Activated CD8-positive, alpha-beta T cell treated with anti-CD3 and anti-CD28 coated beads, Interleukin-2, amount 10 ng/mL, durations not matched to agents 7 days and 5 days (primary cell): ENCODE measurements around the gene LRRN3. TPM values are rescaled to one million over a fixed set of nuclear protein-coding genes. Genes with fewer than 3 reads are reported as not detected.

ENCODE experiments used
- ATAC-seq: fragments of 150-1000 bp; cut with Tn5 transposase; one replicate; pipeline ENCODE4 v1.10.0; 2021; ENCODE audit warnings: moderate library complexity
- CTCF ChIA-PET: fragments of 350-600 bp; sonication (Branson Sonifier 250); formaldehyde crosslinking; loops from one replicate; lab custom pipeline; 2021; ENCODE audit warnings: antibody characterized with exemption; lab: Charles Lee
- POLR2A ChIA-PET: fragments of 350-600 bp; sonication (Branson Sonifier 250); formaldehyde crosslinking; loops from one replicate; lab custom pipeline; 2021; ENCODE audit warnings: antibody characterized with exemption; lab: Charles Lee
- DNase-seq: peaks from one replicate; pipeline ENCODE4 v3.0.0-alpha.2; 2020
- H3K27ac Mint-ChIP-seq: one replicate; pipeline ENCODE4 v1.8.0; 2021; ENCODE audit warnings: mild to moderate bottlenecking, mixed read lengths
- H3K27me3 Mint-ChIP-seq: one replicate; pipeline ENCODE4 v1.8.0; 2021; ENCODE audit warnings: low read depth, mixed read lengths
- H3K36me3 Mint-ChIP-seq: one replicate; pipeline ENCODE4 v1.8.0; 2021; ENCODE audit warnings: low read depth, mixed read lengths
- H3K4me1 Mint-ChIP-seq: one replicate; pipeline ENCODE4 v1.8.0; 2021; ENCODE audit warnings: low read depth, mixed read lengths
- H3K4me3 Mint-ChIP-seq: one replicate; pipeline ENCODE4 v1.8.0; 2021; ENCODE audit warnings: mild to moderate bottlenecking, mixed read lengths
- H3K9me3 Mint-ChIP-seq: one replicate; pipeline ENCODE4 v1.8.0; 2022; ENCODE audit warnings: mixed read lengths; ENCODE audit not compliant: insufficient read depth
- total RNA-seq, 2 experiments: library from RNA; stranded (reverse); gene quantifications; one replicate each; pipeline ENCODE4 v1.2.3, GENCODE V29; 2021

LRRN3 gene
- total RNA-seq, 2 experiments from 2014 or later = 196 to 204 TPM

- Mint-ChIP-seq H3K4me1 (peaks cover 20% of the 10 kb centered on the region), H3K27ac (peak overlapping the region; percentile 40), H3K27me3 (no peaks in the 10 kb centered on the region), H3K9me3 (no peaks in the 10 kb centered on the region), H3K4me3 (peak overlapping the region; percentile 23), H3K36me3 (no peaks in the 10 kb centered on the region)
- DNase-seq (peak; percentile 78), ATAC-seq (peak; percentile 94)
- ChIA-PET CTCF (interaction anchor here (1.3 to 2.3 kb wide), 3 partner anchors 11 to 42 kb away, joined by 4 to 6 read pairs (median 5); no protein-coding TSS in a partner anchor), POLR2A (interaction anchor here (1.0 to 1.7 kb wide), 2 partner anchors 12 to 56 kb away, joined by 3 to 5 read pairs; no protein-coding TSS in a partner anchor)
Observed at GRCh38 chr7:111138193-111138569, 47.3 kb downstream of the LRRN3 start.

GRCh38 chr7:111138586-111138985 is 47.7 kb downstream of the LRRN3 start:
- ATAC-seq (no peak), DNase-seq (no peak)
- POLR2A ChIA-PET = interaction anchor here (1.0 to 1.7 kb wide), 2 partner anchors 12 to 56 kb away, joined by 3 to 5 read pairs; no protein-coding TSS in a partner anchor
- Mint-ChIP-seq H3K4me3 (peak overlapping the region; percentile 23), H3K27me3 (no peaks in the 10 kb centered on the region), H3K36me3 (no peaks in the 10 kb centered on the region), H3K27ac (peak overlapping the region; percentile 40), H3K9me3 (no peaks in the 10 kb centered on the region), H3K4me1 (peaks cover 20% of the 10 kb centered on the region)
- CTCF ChIA-PET = interaction anchor here (1.3 to 2.3 kb wide), 3 partner anchors 12 to 43 kb away, joined by 4 to 6 read pairs (median 5); no protein-coding TSS in a partner anchor

- ChIA-PET CTCF (no interaction called here), POLR2A (no interaction called here)
- no peak for ATAC-seq
- no peaks in the 10 kb centered on the region for H3K27me3 Mint-ChIP-seq
- H3K4me3 Mint-ChIP-seq = no peak overlapping the region
- H3K36me3 Mint-ChIP-seq = no peaks in the 10 kb centered on the region
- no peak overlapping the region for H3K27ac Mint-ChIP-seq
- no peaks in the 10 kb centered on the region for H3K9me3 Mint-ChIP-seq
- no peak for DNase-seq
- peaks cover 20% of the 10 kb centered on the region for H3K4me1 Mint-ChIP-seq
Observed at GRCh38 chr7:111140091-111140865, 49.4 kb downstream of the LRRN3 start.

- CTCF ChIA-PET = no interaction called here
- ATAC-seq (no peak), DNase-seq (no peak)
- Mint-ChIP-seq H3K27me3 (no peaks in the 10 kb centered on the region), H3K4me3 (no peak overlapping the region), H3K27ac (no peak overlapping the region), H3K9me3 (no peaks in the 10 kb centered on the region), H3K4me1 (no peaks in the 10 kb centered on the region), H3K36me3 (no peaks in the 10 kb centered on the region)
- POLR2A ChIA-PET = no interaction called here
Observed at GRCh38 chr7:111145472-111145871, 54.5 kb downstream of the LRRN3 start.

GRCh38 chr7:111146136-111146535 is 55.2 kb downstream of the LRRN3 start:
- H3K4me1 Mint-ChIP-seq = no peaks in the 10 kb centered on the region
- H3K4me3 Mint-ChIP-seq = no peak overlapping the region
- no peaks in the 10 kb centered on the region for H3K27me3 Mint-ChIP-seq
- ChIA-PET CTCF (no interaction called here), POLR2A (no interaction called here)
- H3K27ac Mint-ChIP-seq = no peak overlapping the region
- H3K36me3 Mint-ChIP-seq = no peaks in the 10 kb centered on the region
- H3K9me3 Mint-ChIP-seq = no peaks in the 10 kb centered on the region
- no peak for ATAC-seq
- no peak for DNase-seq

- ATAC-seq = no peak
- no peak overlapping the region for H3K4me3 Mint-ChIP-seq
- no peak overlapping the region for H3K27ac Mint-ChIP-seq
- no peak for DNase-seq
- no peaks in the 10 kb centered on the region for H3K36me3 Mint-ChIP-seq
- no peaks in the 10 kb centered on the region for H3K4me1 Mint-ChIP-seq
- ChIA-PET POLR2A (no interaction called here), CTCF (no interaction called here)
- no peaks in the 10 kb centered on the region for H3K27me3 Mint-ChIP-seq
- H3K9me3 Mint-ChIP-seq = no peaks in the 10 kb centered on the region
Observed at GRCh38 chr7:111147708-111148533, 57.0 kb downstream of the LRRN3 start.

GRCh38 chr7:111150709-111151108 is 59.8 kb downstream of the LRRN3 start:
- H3K9me3 Mint-ChIP-seq = no peaks in the 10 kb centered on the region
- DNase-seq (no peak), ATAC-seq (no peak)
- ChIA-PET CTCF (no interaction called here), POLR2A (no interaction called here)
- no peaks in the 10 kb centered on the region for H3K4me1 Mint-ChIP-seq
- H3K27me3 Mint-ChIP-seq = no peaks in the 10 kb centered on the region
- H3K36me3 Mint-ChIP-seq = no peaks in the 10 kb centered on the region
- no peak overlapping the region for H3K27ac Mint-ChIP-seq
- H3K4me3 Mint-ChIP-seq = no peak overlapping the region

GRCh38 chr7:111159426-111159825 is 68.5 kb downstream of the LRRN3 start:
- POLR2A ChIA-PET = no interaction called here
- Mint-ChIP-seq H3K4me3 (no peak overlapping the region), H3K27ac (no peak overlapping the region)

GRCh38 chr7:111160297-111160696 is 69.4 kb downstream of the LRRN3 start:
- POLR2A ChIA-PET = no interaction called here
- H3K27me3 Mint-ChIP-seq = no peaks in the 10 kb centered on the region
- CTCF ChIA-PET = no interaction called here
- no peaks in the 10 kb centered on the region for H3K4me1 Mint-ChIP-seq
- no peak for ATAC-seq
- no peaks in the 10 kb centered on the region for H3K9me3 Mint-ChIP-seq
- H3K4me3 Mint-ChIP-seq = no peak overlapping the region
- H3K27ac Mint-ChIP-seq = no peak overlapping the region
- H3K36me3 Mint-ChIP-seq = no peaks in the 10 kb centered on the region
- DNase-seq = no peak

More at GRCh38 chr7:111159426-111159825, 68.5 kb downstream of the LRRN3 start:
- no peaks in the 10 kb centered on the region for H3K27me3 Mint-ChIP-seq
- DNase-seq (no peak), ATAC-seq (no peak)
- CTCF ChIA-PET = no interaction called here
- no peaks in the 10 kb centered on the region for H3K36me3 Mint-ChIP-seq
- H3K4me1 Mint-ChIP-seq = no peaks in the 10 kb centered on the region
- no peaks in the 10 kb centered on the region for H3K9me3 Mint-ChIP-seq

- no peaks in the 10 kb centered on the region for H3K36me3 Mint-ChIP-seq
- no peaks in the 10 kb centered on the region for H3K9me3 Mint-ChIP-seq
- no peaks in the 10 kb centered on the region for H3K27me3 Mint-ChIP-seq
- DNase-seq (no peak), ATAC-seq (no peak)
- no peak overlapping the region for H3K27ac Mint-ChIP-seq
- POLR2A ChIA-PET = no interaction called here
- no peak overlapping the region for H3K4me3 Mint-ChIP-seq
- no peaks in the 10 kb centered on the region for H3K4me1 Mint-ChIP-seq
- CTCF ChIA-PET = interaction anchor here (1.1 kb wide), 1 partner anchor 10 kb away, joined by 3 read pairs; no protein-coding TSS in a partner anchor
Observed at GRCh38 chr7:111162692-111163091, 71.8 kb downstream of the LRRN3 start.

- ChIA-PET CTCF (no interaction called here), POLR2A (no interaction called here)
- Mint-ChIP-seq H3K4me3 (no peak overlapping the region), H3K36me3 (no peaks in the 10 kb centered on the region), H3K27me3 (no peaks in the 10 kb centered on the region), H3K27ac (no peak overlapping the region), H3K4me1 (no peaks in the 10 kb centered on the region), H3K9me3 (no peaks in the 10 kb centered on the region)
- no peak for DNase-seq
- no peak for ATAC-seq
Observed at GRCh38 chr7:111164442-111164841, 73.5 kb downstream of the LRRN3 start.

- Mint-ChIP-seq H3K9me3 (no peaks in the 10 kb centered on the region), H3K36me3 (no peaks in the 10 kb centered on the region), H3K4me1 (no peaks in the 10 kb centered on the region), H3K27ac (no peak overlapping the region), H3K4me3 (no peak overlapping the region), H3K27me3 (no peaks in the 10 kb centered on the region)
- ChIA-PET CTCF (no interaction called here), POLR2A (no interaction called here)
- ATAC-seq = no peak
- no peak for DNase-seq
Observed at GRCh38 chr7:111168182-111168581, 77.3 kb downstream of the LRRN3 start.
